GM18502 (cell line): ENCODE results near the gene SERPINI1.

Experiments used
- ATAC-seq: cut with Tn5 transposase; IDR thresholded peaks from one replicate; pipeline ENCODE4 v1.9.1; 2021; ENCODE audit warnings: mild to moderate bottlenecking; ENCODE audit not compliant: unreplicated experiment, poor library complexity

Gene SERPINI1

GRCh38 chr3:167839460-167840134 lies 104.1 kb downstream of the SERPINI1 start:
- ATAC-seq: peak; percentile 69

- ATAC-seq: no peak
Measured at GRCh38 chr3:167840247-167840646, 104.7 kb downstream of the SERPINI1 start.

DNA sequence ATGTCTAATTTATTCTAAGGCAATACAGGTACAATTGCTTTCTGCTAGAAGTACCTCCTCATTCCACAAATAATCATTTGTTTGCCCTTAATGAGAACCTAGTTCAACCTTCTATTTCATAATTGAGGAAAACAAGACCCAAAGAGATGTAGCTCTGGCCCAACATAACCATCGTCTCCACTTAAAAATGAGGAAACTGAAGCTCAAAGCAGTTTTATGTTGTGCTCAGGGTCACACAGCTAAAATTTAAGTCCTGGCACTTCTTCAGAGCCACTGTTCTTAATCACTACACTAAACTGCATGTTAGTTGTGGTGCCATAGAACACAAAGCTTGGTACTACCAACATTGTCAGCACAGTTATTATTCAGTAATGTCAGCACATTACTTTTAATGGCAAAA lies 108.0 kb downstream of the SERPINI1 start:
- no peak for ATAC-seq

- no peak for ATAC-seq
Measured at GRCh38 chr3:167843886-167844285, 108.4 kb downstream of the SERPINI1 start.

GRCh38 chr3:167844528-167844927 lies 109.0 kb downstream of the SERPINI1 start:
- ATAC-seq: no peak

DNA sequence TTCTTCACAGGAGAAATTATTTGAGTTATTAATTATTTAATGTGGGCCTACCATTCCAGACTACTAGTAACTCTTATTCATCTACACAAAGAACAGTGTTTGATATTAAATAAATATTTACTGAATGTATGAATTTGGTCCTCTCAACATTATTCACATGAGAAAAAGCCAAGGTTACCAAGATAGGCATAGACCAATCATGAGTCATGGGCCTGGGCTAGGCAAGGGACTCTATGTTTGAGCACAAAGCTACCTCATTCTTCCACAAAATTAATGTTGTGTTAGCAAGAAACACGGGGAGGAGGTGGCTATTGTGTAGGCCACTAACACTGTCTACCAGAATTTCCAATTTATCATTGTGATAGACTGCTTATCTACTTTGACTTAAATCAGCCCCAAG lies 115.7 kb downstream of the SERPINI1 start:
- no peak for ATAC-seq

DNA sequence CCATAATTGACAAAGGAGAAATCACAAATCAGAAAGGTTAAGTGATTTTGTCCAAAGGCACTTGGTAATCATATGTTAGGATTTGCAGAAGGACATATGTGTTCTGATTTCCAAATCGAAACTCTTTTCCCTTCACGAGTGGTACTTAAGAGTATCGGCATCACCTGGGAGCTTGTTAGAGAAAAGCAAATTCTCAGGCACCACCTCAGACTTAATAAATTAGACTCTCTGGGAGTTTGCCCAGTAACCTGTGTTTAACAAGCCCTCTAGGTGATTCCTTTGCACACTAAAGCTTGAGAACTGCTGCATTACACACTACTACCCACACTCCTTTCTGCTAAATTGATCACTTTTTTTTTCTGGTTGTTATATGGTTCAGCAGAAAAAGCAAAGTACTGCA lies 116.2 kb downstream of the SERPINI1 start:
- ATAC-seq: no peak

DNA sequence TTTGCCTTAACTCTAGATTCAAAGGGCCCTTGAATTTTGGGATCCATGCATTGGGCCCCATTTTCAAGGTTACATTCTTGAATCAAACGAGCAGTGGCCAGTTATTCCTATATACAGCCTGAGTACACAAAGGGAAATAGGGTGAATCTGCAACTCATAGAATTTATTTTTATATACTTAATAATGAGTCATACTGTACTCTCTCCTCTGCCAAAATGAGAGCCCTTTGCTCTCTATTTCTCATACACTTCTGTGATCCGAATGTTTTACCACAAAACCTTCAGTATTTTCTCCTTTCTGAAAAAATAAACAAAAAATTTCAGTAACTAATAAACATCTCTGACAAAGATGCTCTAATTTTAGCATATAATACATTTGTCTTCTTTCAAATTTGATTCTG lies 116.7 kb downstream of the SERPINI1 start:
- no peak for ATAC-seq

- ATAC-seq: no peak
Measured at GRCh38 chr3:167854063-167854462, 118.5 kb downstream of the SERPINI1 start.

- ATAC-seq: no peak
Measured at GRCh38 chr3:167854846-167855245, 119.3 kb downstream of the SERPINI1 start.

DNA sequence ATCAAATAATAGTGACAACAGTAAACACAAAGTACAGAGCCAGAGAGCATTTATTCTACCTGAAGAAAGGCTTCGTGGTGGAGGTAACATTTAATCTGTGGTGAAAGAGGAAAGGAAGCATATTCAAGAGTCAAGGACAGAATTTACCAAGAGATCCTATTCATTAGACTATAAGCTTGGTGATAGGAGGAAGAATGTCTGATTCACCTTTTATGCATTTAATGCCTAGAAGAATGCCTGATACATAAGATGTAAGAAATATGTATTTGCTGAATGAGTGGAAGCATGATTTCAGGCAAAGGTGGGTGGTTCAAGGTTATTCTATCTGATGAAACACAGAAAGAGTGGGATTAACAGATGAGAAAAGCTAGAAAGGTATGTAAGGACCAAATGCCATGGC lies 119.8 kb downstream of the SERPINI1 start:
- no peak for ATAC-seq

DNA sequence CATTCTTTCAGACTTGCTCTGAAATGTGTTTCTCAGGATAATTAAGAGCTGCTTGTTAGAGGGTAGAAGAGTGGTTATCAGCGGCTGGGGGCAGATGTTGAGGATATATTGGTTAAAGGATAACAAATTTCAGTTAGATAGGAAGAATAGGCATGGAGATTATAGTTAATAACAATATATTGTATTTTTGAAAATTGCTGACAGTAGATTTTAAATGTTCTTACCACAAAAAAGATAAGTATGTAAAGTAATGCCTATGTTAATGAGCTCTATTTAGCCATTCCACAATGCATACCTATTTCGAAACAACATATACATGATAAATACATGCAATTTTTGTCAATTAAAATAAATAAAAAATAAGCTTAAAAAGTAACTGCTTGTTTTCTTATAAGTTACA lies 123.3 kb downstream of the SERPINI1 start:
- no peak for ATAC-seq

GRCh38 chr3:167859610-167860009 lies 124.1 kb downstream of the SERPINI1 start:
- no peak for ATAC-seq

GRCh38 chr3:167861649-167862048 lies 126.1 kb downstream of the SERPINI1 start:
- no peak for ATAC-seq

DNA sequence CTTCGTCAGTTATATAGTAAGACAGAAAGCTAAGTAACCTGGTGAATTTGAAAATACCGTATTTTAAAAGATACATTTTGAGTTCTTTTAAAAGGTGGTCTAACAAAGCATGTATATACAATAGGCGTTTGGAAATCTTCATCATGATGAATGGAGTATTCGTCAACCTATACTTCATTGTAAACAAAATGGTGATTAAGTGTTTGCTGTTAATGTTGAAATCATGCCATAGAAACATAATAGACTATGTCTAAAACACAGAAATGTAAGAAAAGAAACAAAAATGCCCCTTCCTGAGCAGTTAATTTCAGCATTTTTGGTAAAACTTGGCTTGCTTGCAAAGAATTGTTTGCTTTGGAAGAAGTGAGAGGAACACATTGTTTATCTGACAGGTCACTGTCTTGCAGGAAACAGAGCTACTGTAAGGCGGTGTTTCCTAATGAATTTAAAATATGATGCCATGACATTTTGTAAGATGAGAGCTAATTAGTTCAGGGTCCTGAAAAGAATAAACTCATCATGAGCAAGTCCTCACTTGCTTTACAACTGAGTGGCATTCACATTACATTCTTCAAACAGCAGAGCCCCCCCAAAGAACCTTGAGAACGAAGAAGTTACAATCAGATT lies 126.7 kb downstream of the SERPINI1 start:
- no peak for ATAC-seq

GRCh38 chr3:167863811-167864551 lies 128.5 kb downstream of the SERPINI1 start:
- ATAC-seq: no peak

DNA sequence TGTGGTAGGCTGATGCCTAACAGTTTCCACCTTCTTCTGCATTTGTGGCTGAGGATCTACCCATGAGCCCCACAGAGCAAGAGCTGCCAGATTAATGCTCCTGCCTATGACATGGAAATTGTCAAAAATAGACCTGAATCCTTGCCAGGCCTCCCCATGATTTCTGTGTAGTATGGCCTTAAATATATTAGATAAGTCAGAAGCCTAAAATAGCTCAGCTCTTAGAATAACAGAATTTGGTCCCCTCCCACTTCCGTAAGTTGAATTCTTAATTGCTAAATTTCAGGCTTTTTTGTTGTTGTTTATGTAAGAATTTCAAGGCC lies 129.0 kb downstream of the SERPINI1 start:
- no peak for ATAC-seq

DNA sequence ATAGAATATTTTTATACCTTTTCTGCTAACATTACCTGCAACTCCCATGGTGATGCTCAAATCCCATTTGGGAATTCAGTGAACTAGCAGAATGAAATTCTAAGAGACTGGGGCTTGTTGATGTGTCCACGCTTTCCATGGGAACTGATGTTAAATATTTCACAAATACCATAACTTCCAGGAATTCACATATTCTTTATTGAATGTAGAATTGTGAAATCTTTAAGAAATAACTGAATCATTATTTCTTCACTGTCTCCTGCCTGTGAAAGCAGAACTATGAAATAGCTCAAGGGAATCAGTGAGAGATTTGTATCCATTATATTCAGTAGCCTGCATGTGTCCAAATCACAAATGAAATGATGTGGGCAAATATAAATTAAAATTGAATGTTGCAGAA lies 130.8 kb downstream of the SERPINI1 start:
- ATAC-seq: no peak

GRCh38 chr3:167867981-167868380 lies 132.5 kb downstream of the SERPINI1 start:
- no peak for ATAC-seq

DNA sequence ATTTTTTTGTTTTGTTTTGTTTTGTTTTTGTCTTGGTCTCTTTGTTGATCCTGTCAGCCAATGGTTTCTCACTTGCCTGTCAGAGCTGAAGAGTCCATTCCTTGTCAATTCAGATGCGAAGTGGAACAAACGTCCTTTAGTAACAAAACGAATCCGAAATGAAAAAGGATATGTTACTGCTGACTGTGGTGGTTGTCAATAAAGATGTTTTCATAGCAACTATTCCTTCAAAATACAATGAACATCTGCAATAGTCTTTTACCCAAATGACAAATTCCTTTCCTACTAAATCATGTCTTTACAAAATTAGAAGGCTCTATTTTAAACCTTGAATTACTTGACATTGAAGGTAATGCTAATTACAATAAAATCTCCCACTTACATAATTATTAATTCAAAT lies 134.7 kb downstream of the SERPINI1 start:
- ATAC-seq: no peak

- no peak for ATAC-seq
Measured at GRCh38 chr3:167870759-167871158, 135.2 kb downstream of the SERPINI1 start.

- no peak for ATAC-seq
Measured at GRCh38 chr3:167872032-167872431, 136.5 kb downstream of the SERPINI1 start.
